ENCODE results near the gene PDS5B. TPM values are rescaled to one million over a fixed set of nuclear protein-coding genes. Genes with fewer than 3 reads are reported as not detected.
A peak's percentile ranks its signal among the peaks of the same experiment; 100 is the strongest.

Gene PDS5B
- total RNA-seq, 2 experiments from 2014 or later, result 39.8 to 40.6 TPM

GRCh38 chr13:32779119-32779518, 192.9 kb downstream of the PDS5B start:
- POLR2A ChIA-PET, result no interaction called here

DNA sequence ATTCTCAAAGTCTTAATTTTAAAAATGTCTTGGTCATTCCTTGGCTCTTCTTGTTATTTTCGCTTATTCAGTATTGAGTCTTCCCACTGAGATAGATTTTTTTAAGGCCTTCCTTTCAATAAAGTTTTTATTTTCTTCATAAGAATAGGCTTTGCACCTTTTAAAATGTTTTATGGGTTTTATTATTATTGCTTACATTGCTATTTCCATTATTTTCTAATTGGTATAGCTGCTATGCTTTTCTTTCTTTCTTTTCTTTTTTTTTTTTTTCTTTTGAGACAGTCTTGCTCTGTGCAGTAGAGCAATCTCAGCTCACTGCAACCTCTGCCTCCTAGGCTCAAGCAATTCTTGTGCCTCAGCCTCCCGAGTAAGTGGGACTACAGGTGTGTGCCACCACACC, 195.7 kb downstream of the PDS5B start:
- ATAC-seq (ENCODE audit: poor library complexity), result no peak
- Mint-ChIP-seq H3K27me3 (no peaks in the 10 kb centered on the region), H3K4me1 (ENCODE audit: low read depth) (peaks cover 31% of the 10 kb centered on the region), H3K27ac (no peak overlapping the region), H3K36me3 (ENCODE audit: low read depth) (peaks cover 45% of the 10 kb centered on the region), H3K4me3 (no peak overlapping the region), H3K9me3 (peaks cover 2% of the 10 kb centered on the region)
- H3K9me3 ChIP-seq (ENCODE audit: control insufficient read depth in 1 of 2, insufficient read depth in 1 of 2, low read length in 2 of 2), result no peaks in the 10 kb centered on the region
- CTCF ChIA-PET, result interaction anchor here (1.2 kb wide), 1 partner anchor 12 kb away, joined by 3 read pairs; no protein-coding TSS in a partner anchor
- H3K4me3 ChIP-seq (ENCODE audit: low read length), result no peak overlapping the region
- intact Hi-C loops (cut with DNase I, micrococcal nuclease), result no loop called here
- POLR2A ChIA-PET, result interaction anchor here (0.5 kb wide), 1 partner anchor 38 kb away, joined by 4 read pairs; no protein-coding TSS in a partner anchor
- no peak for DNase-seq
- no peak overlapping the region for H3K27ac ChIP-seq (ENCODE audit: low read depth in 1 of 2, low read length in 2 of 2)
- no peak for TF ChIP-seq CTCF (IDR thresholded peaks at IDR 0.05)
- H3K36me3 ChIP-seq (ENCODE audit: insufficient read depth, low read length), result peaks cover 8% of the 10 kb centered on the region
- H3K27me3 ChIP-seq (ENCODE audit: control insufficient read depth in 1 of 2, insufficient read depth in 2 of 2, low read length in 2 of 2), result no peaks in the 10 kb centered on the region
- no peaks in the 10 kb centered on the region for H3K4me1 ChIP-seq (ENCODE audit: insufficient read depth, low read length)

More at GRCh38 chr13:32779119-32779518, 192.9 kb downstream of the PDS5B start:
- no peaks in the 10 kb centered on the region for H3K27me3 ChIP-seq (ENCODE audit: control insufficient read depth in 1 of 2, insufficient read depth in 2 of 2, low read length in 2 of 2)
- no peak for DNase-seq
- no peak for ATAC-seq (ENCODE audit: poor library complexity)
- H3K36me3 ChIP-seq (ENCODE audit: insufficient read depth, low read length), result peaks cover 12% of the 10 kb centered on the region
- H3K4me1 ChIP-seq (ENCODE audit: insufficient read depth, low read length), result no peaks in the 10 kb centered on the region
- Mint-ChIP-seq H3K36me3 (ENCODE audit: low read depth) (peaks cover 63% of the 10 kb centered on the region), H3K27me3 (no peaks in the 10 kb centered on the region), H3K4me3 (no peak overlapping the region), H3K9me3 (peaks cover 2% of the 10 kb centered on the region), H3K27ac (no peak overlapping the region), H3K4me1 (ENCODE audit: low read depth) (peaks cover 17% of the 10 kb centered on the region)
- intact Hi-C loops (cut with DNase I, micrococcal nuclease), result no loop called here
- no peaks in the 10 kb centered on the region for H3K9me3 ChIP-seq (ENCODE audit: control insufficient read depth in 1 of 2, insufficient read depth in 1 of 2, low read length in 2 of 2)
- no peak overlapping the region for H3K4me3 ChIP-seq (ENCODE audit: low read length)
- H3K27ac ChIP-seq (ENCODE audit: low read depth in 1 of 2, low read length in 2 of 2), result no peak overlapping the region
- CTCF ChIA-PET, result no interaction called here
- TF ChIP-seq CTCF (IDR thresholded peaks at IDR 0.05), result no peak

- no peaks in the 10 kb centered on the region for H3K27me3 ChIP-seq (ENCODE audit: control insufficient read depth in 1 of 2, insufficient read depth in 2 of 2, low read length in 2 of 2)
- no peak for TF ChIP-seq CTCF (IDR thresholded peaks at IDR 0.05)
- Mint-ChIP-seq H3K27ac (peak overlapping the region; percentile 76), H3K4me3 (no peak overlapping the region), H3K36me3 (ENCODE audit: low read depth) (peaks cover 34% of the 10 kb centered on the region), H3K9me3 (peaks cover 2% of the 10 kb centered on the region), H3K4me1 (ENCODE audit: low read depth) (peaks cover 31% of the 10 kb centered on the region), H3K27me3 (no peaks in the 10 kb centered on the region)
- ATAC-seq (ENCODE audit: poor library complexity), result peak; percentile 84
- POLR2A ChIA-PET, result no interaction called here
- DNase-seq, result peak in 4 of 14 experiments; percentile 23 to 56 (median 29)
- intact Hi-C loops (cut with DNase I, micrococcal nuclease), result no loop called here
- H3K27ac ChIP-seq (ENCODE audit: low read depth in 1 of 2, low read length in 2 of 2), result no peak overlapping the region
- peak overlapping the region; percentile 15 for H3K4me3 ChIP-seq (ENCODE audit: low read length)
- no peaks in the 10 kb centered on the region for H3K4me1 ChIP-seq (ENCODE audit: insufficient read depth, low read length)
- CTCF ChIA-PET, result no interaction called here
- no peaks in the 10 kb centered on the region for H3K9me3 ChIP-seq (ENCODE audit: control insufficient read depth in 1 of 2, insufficient read depth in 1 of 2, low read length in 2 of 2)
- peaks cover 8% of the 10 kb centered on the region for H3K36me3 ChIP-seq (ENCODE audit: insufficient read depth, low read length)
Measured at GRCh38 chr13:32783067-32783466, 196.8 kb downstream of the PDS5B start.

Measured in CD4-positive, alpha-beta T cell (primary cell).